ENCODE data around the gene FKBP10. TPM values are rescaled to one million over a fixed set of nuclear protein-coding genes. Genes with fewer than 3 reads are reported as not detected.
A peak's percentile ranks its signal among the peaks of the same experiment; 100 is the strongest.

Gene FKBP10
- total RNA-seq, 6 donors from 2014 or later = 8.9 to 59.7 (median 29.3) TPM

DNA sequence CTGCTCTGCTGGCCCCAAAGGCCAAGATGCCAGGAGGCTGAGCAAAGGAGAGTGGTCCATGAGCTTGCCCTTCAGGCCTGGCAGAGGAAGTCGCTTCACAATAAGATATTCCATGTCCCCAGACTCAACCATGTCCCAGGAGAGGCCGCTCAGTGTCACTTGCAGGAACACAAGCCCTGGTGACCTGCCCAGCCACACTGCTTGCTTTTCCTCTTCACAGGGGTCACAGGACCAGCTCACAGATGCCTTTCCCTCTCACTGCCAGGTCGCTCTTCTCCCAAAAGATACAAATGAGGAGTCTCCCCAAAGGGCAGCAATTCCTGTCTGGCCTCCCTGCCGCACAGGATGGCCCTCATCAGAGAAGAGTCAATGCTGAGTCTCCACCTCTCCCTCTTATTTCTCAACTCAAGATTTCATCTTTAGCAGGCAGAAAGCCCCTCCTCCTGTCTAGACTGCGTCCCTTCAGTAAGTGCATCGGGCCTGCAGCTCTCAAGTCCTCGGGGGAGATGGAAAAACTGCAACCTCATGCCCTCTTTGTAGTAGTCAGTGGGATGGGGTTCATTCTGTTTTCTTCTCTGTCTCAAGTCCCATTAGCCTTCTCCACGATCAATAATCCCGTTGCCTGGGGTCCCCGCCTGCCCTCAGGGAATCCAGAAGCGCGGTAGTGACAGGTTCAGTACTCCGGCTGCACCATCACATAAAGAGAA, 31.2 kb upstream of the FKBP10 start:
- H3K4me1 ChIP-seq = peaks cover 74 to 92% (median 82%) of the 10 kb centered on the region in 4 donors
- H3K27me3 ChIP-seq = no peaks in the 10 kb centered on the region
- H3K36me3 ChIP-seq = no peaks in the 10 kb centered on the region
- DNase-seq = no peak
- 50 to 64% methylated on average over 12 of the region's 13 CpGs for WGBS, 2 donors
- H3K27ac ChIP-seq = peak overlapping the region; percentile 23 to 81 (median 73)
- H3K4me3 ChIP-seq = no peak overlapping the region
- no peaks in the 10 kb centered on the region for H3K9me3 ChIP-seq
- ATAC-seq (ENCODE audit: low FRiP score in 2 of 2) = no peak
- no peak for TF ChIP-seq POLR2A (IDR thresholded peaks at IDR 0.05)

DNA sequence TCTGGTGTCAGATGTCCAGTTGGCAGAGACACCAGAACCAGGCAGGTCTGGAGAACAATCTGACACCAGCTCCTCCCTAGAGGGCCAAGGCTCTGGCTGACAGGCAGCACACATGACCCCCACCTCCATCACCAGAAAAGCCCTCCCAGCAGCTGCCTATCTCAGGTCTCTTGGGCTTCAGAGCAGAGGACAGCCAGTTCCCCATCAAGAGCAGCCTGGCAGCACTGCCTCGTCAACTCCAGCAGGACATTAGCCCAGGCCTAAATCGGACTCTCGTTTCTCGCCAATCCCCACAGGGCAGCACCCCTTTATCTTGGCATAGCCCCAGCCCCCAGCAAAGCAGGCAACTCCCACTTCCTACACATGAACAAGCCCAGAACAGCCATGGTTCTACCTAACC, 30.7 kb upstream of the FKBP10 start:
- Histone ChIP-seq H3K4me3 (no peak overlapping the region), H3K36me3 (no peaks in the 10 kb centered on the region), H3K27me3 (no peaks in the 10 kb centered on the region), H3K4me1 (peaks cover 68 to 86% (median 79%) of the 10 kb centered on the region in 4 donors), H3K9me3 (no peaks in the 10 kb centered on the region), H3K27ac (peak overlapping the region; percentile 23 to 81 (median 73))
- WGBS, 2 donors = 16 to 40% methylated on average over 4 of the region's 4 CpGs
- DNase-seq = no peak
- TF ChIP-seq POLR2A (IDR thresholded peaks at IDR 0.05) (no peak), POLR2AphosphoS5 (IDR thresholded peaks at IDR 0.05) (peak in 1 of 2 donors; percentile 25)
- TF ChIP-seq, protein P1, sequence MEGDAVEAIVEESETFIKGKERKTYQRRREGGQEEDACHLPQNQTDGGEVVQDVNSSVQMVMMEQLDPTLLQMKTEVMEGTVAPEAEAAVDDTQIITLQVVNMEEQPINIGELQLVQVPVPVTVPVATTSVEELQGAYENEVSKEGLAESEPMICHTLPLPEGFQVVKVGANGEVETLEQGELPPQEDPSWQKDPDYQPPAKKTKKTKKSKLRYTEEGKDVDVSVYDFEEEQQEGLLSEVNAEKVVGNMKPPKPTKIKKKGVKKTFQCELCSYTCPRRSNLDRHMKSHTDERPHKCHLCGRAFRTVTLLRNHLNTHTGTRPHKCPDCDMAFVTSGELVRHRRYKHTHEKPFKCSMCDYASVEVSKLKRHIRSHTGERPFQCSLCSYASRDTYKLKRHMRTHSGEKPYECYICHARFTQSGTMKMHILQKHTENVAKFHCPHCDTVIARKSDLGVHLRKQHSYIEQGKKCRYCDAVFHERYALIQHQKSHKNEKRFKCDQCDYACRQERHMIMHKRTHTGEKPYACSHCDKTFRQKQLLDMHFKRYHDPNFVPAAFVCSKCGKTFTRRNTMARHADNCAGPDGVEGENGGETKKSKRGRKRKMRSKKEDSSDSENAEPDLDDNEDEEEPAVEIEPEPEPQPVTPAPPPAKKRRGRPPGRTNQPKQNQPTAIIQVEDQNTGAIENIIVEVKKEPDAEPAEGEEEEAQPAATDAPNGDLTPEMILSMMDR (IDR thresholded peaks at IDR 0.05) = peak in 1 of 6 experiments; percentile 5
- ATAC-seq (ENCODE audit: low FRiP score in 2 of 2) = no peak

DNA sequence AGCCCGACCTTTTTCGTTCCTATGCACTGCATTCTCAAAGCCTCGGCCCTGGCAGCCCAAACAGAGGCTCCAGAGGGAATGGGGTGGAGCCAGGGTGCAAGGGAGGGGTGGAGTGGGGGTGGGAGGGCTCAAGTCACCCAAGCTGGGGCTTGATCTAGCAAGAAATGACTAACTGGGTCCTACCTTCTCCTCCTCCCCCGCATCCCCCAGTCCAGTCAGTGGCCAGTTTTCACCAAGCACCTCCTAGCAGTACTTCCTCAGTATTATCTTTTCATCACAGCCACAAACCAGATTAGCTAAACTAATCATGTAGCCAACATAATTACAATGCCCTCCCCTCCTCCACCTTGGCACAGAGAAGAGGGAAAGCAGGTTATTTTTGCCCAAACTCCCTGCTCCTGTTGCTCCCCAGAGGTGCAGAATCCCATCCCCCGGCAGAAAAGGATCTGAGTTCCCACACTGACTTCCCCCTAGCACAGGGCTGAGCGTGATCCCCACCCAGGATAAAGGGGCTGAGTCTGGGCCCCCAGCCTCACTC, 28.5 kb upstream of the FKBP10 start:
- Histone ChIP-seq H3K4me1 (peaks cover 49 to 81% (median 66%) of the 10 kb centered on the region in 4 donors), H3K27me3 (no peaks in the 10 kb centered on the region), H3K27ac (peak overlapping the region; percentile 91 to 96 (median 92)), H3K36me3 (no peaks in the 10 kb centered on the region), H3K9me3 (no peaks in the 10 kb centered on the region), H3K4me3 (peak overlapping the region in 3 of 4 donors; percentile 63 to 80 (median 75))
- TF ChIP-seq EP300 (IDR thresholded peaks at IDR 0.05) (no peak), POLR2AphosphoS5 (IDR thresholded peaks at IDR 0.05) (no peak), POLR2A (IDR thresholded peaks at IDR 0.05) (no peak)
- TF ChIP-seq, protein P1 (IDR thresholded peaks at IDR 0.05) = no peak
- ATAC-seq (ENCODE audit: low FRiP score in 2 of 2) = no peak
- DNase-seq = peak in 1 of 2 donors; percentile 60
- 17 to 33% methylated on average over 3 to 6 of the region's 6 CpGs for WGBS, 2 donors

DNA sequence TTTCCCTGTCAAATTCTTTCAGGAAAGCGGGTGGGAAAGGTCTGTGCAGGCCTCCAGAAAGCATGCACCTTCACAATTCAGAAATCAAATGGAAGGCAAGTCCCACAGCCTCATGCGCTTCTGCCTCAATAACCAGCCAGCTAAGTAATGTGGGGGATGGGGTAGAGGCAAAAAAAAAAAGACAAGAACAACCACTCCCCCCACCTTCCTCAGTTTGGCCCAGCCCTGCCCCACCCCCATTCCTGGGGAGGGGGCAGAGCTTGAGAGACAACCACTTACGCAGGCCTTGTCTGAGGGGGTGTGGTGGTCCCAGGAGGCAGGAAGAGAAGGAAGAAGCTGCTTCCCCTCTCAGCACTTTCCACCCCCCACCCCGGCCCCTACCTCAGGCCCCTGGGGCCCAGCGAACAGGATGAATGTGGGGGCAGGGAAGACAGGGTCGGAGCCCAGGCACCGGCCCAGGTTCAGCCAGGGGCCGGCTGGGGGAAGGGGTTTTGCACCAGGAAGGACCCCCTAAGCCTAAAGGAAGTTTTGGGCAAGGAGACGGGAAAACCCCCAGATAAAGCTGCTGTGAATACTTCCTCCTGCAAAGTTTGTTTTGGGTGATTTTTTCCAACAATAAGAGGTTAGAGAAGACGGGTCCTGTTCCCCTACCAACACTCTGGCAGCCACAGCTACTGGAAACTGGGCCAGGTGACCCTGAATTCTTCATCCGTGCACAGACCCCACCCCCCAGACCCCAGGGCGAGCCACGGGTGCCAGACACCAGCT, 27.5 kb upstream of the FKBP10 start:
- H3K27me3 ChIP-seq = no peaks in the 10 kb centered on the region
- H3K36me3 ChIP-seq = no peaks in the 10 kb centered on the region
- no peaks in the 10 kb centered on the region for H3K9me3 ChIP-seq
- peak in 1 of 2 donors; percentile 23 for TF ChIP-seq POLR2AphosphoS5 (IDR thresholded peaks at IDR 0.05)
- no peak for TF ChIP-seq EP300 (IDR thresholded peaks at IDR 0.05)
- peaks cover 46 to 71% (median 58%) of the 10 kb centered on the region in 4 donors for H3K4me1 ChIP-seq
- DNase-seq = no peak
- ATAC-seq (ENCODE audit: low FRiP score in 2 of 2) = no peak
- 4 to 5% methylated on average over 8 to 13 of the region's 13 CpGs for WGBS, 2 donors
- H3K4me3 ChIP-seq = peak overlapping the region; percentile 63 to 80 (median 70)
- H3K27ac ChIP-seq = peak overlapping the region; percentile 91 to 96 (median 92)

DNA sequence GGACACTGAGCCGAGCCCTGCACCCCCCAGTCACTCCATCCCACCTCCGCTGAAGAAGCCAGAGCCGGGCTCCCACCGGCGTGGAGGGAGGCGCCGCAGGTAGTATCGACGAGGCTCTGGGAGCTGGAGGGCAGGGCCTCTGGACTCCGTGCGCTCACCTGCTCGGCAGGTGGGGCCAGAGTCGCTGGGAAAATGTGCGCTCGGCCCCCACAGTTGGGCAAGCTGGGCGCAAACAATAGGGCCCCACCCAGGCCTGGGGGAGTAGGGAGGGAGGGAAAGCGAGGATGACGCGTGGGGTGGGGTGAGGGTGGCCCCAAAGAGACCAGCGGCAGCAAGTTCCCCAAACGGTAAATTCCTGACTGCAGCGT, 27.0 kb upstream of the FKBP10 start:
- Histone ChIP-seq H3K9me3 (no peaks in the 10 kb centered on the region), H3K36me3 (no peaks in the 10 kb centered on the region), H3K4me1 (peaks cover 46 to 70% (median 57%) of the 10 kb centered on the region in 4 donors), H3K27me3 (no peaks in the 10 kb centered on the region), H3K27ac (peak overlapping the region; percentile 91 to 96 (median 92)), H3K4me3 (peak overlapping the region; percentile 63 to 80 (median 70))
- WGBS, 2 donors = 0 to 1% methylated on average over 6 to 11 of the region's 22 CpGs
- ATAC-seq (ENCODE audit: low FRiP score in 2 of 2) (peak; percentile 38 to 65), DNase-seq (peak; percentile 82)
- TF ChIP-seq EP300 (IDR thresholded peaks at IDR 0.05) (no peak), POLR2A (IDR thresholded peaks at IDR 0.05) (no peak), POLR2AphosphoS5 (IDR thresholded peaks at IDR 0.05) (peak in 1 of 2 donors; percentile 40)
- TF ChIP-seq, protein P1 (IDR thresholded peaks at IDR 0.05) = no peak

Measured in upper lobe of left lung (tissue), 6 donors.